IMR-90 (cell line): ENCODE data around the gene MSLN.
A peak's percentile ranks its signal among the peaks of the same experiment; 100 is the strongest.

Experiments used
- BHLHE40 ChIP-seq: fragments of 150-350 bp; IDR thresholded peaks from 2 replicates; pipeline ENCODE4 v1.6.1; 2016; ENCODE audit warnings: mild to moderate bottlenecking, low read depth, low read length
- CEBPB ChIP-seq: IDR thresholded peaks from 2 replicates; pipeline ENCODE4 v1.6.1; 2012; ENCODE audit warnings: low read depth, low read length, improper control_type of control experiment
- CTCF ChIP-seq: conservative IDR thresholded peaks from 2 replicates; pipeline ENCODE4 v1.5.1; 2012; ENCODE audit warnings: mild to moderate bottlenecking, low read depth, low read length, improper control_type of control experiment
- ELK1 ChIP-seq: fragments of 150-350 bp; IDR thresholded peaks from 2 replicates; pipeline ENCODE4 v1.6.1; 2016; ENCODE audit warnings: low read depth, mild to moderate bottlenecking, low read length, moderate library complexity, borderline replicate concordance
- POLR2A ChIP-seq: IDR thresholded peaks from 2 replicates; pipeline ENCODE4 v1.6.1; 2012; ENCODE audit warnings: mild to moderate bottlenecking, low read depth, low read length

- TF ChIP-seq CTCF (no peak), BHLHE40 (peak; percentile 78), ELK1 (no peak), POLR2A (0 out of 2 replicates have a peak, but pooled peaks have one; percentile 10), CEBPB (no peak)
These were observed 39.4 kb upstream of the MSLN start, which contains the start of gene ANTKMT for GRCh38 chr16:720990-721764.
